HEK293 (cell line): ENCODE results near the gene SLC19A1.
A peak's percentile ranks its signal among the peaks of the same experiment; 100 is the strongest.

Experiments
- EGR2 ChIP-seq: fragments of 450-650 bp; formaldehyde crosslinking; IDR thresholded peaks from 2 replicates; pipeline ENCODE4 v1.5.1; 2016; ENCODE audit warnings: low read depth, missing biosample characterization, missing genetic modification characterization
- KLF10 ChIP-seq: fragments of 450-650 bp; IDR thresholded peaks from 2 replicates; pipeline ENCODE4 v1.5.1; 2018; ENCODE audit warnings: missing biosample characterization, mild to moderate bottlenecking, missing genetic modification characterization
- KLF8 ChIP-seq: fragments of 450-650 bp; formaldehyde crosslinking; IDR thresholded peaks from 2 replicates; pipeline ENCODE4 v1.5.1; 2016; ENCODE audit warnings: missing biosample characterization, missing genetic modification characterization
- KLF9 ChIP-seq: fragments of 450-650 bp; formaldehyde crosslinking; IDR thresholded peaks from 2 replicates; pipeline ENCODE4 v1.5.1; 2016; ENCODE audit warnings: missing biosample characterization, missing genetic modification characterization, low read depth
- PRDM10 ChIP-seq: fragments of 450-650 bp; formaldehyde crosslinking; IDR thresholded peaks from 2 replicates; pipeline ENCODE4 v1.5.1; 2016; ENCODE audit warnings: missing biosample characterization, missing genetic modification characterization
- ZBTB10 ChIP-seq: fragments of 450-650 bp; formaldehyde crosslinking; IDR thresholded peaks from 2 replicates; pipeline ENCODE4 v1.5.1; 2016; ENCODE audit warnings: missing biosample characterization, missing genetic modification characterization
- ZBTB17 ChIP-seq: fragments of 450-650 bp; formaldehyde crosslinking; IDR thresholded peaks from 2 replicates; pipeline ENCODE4 v1.5.1; 2016; ENCODE audit warnings: missing biosample characterization, missing genetic modification characterization
- ZNF19 ChIP-seq: fragments of 450-650 bp; formaldehyde crosslinking; IDR thresholded peaks from 2 replicates; pipeline ENCODE4; 2016; ENCODE audit warnings: missing biosample characterization, missing genetic modification characterization, low read depth
- ZNF266 ChIP-seq: fragments of 450-650 bp; formaldehyde crosslinking; IDR thresholded peaks from 2 replicates; pipeline ENCODE4 v1.5.1; 2016; ENCODE audit warnings: missing biosample characterization, missing genetic modification characterization, low read depth
- ZNF311 ChIP-seq: fragments of 450-650 bp; formaldehyde crosslinking; IDR thresholded peaks from 2 replicates; pipeline ENCODE4 v1.5.1; 2017; ENCODE audit warnings: missing biosample characterization, missing genetic modification characterization, borderline replicate concordance
- ZNF341 ChIP-seq: fragments of 450-650 bp; formaldehyde crosslinking; IDR thresholded peaks from 2 replicates; pipeline ENCODE4; 2016; ENCODE audit warnings: low read depth, missing biosample characterization, missing genetic modification characterization
- ZNF501 ChIP-seq: fragments of 450-650 bp; formaldehyde crosslinking; IDR thresholded peaks from 2 replicates; pipeline ENCODE4 v1.5.1; 2016; ENCODE audit warnings: missing biosample characterization, missing genetic modification characterization
- ZNF571 ChIP-seq: fragments of 450-650 bp; formaldehyde crosslinking; IDR thresholded peaks from 2 replicates; pipeline ENCODE4 v1.5.0; 2017; ENCODE audit warnings: missing biosample characterization, missing genetic modification characterization
- ZNF639 ChIP-seq: fragments of 450-650 bp; formaldehyde crosslinking; IDR thresholded peaks from 2 replicates; pipeline ENCODE4 v1.5.1; 2016; ENCODE audit warnings: missing biosample characterization, missing genetic modification characterization
- ZNF658 ChIP-seq: fragments of 450-650 bp; formaldehyde crosslinking; IDR thresholded peaks from 2 replicates; pipeline ENCODE4; 2016; ENCODE audit warnings: missing biosample characterization, missing genetic modification characterization
- ZNF670 ChIP-seq: fragments of 450-650 bp; formaldehyde crosslinking; IDR thresholded peaks from 2 replicates; pipeline ENCODE4 v1.5.1; 2016; ENCODE audit warnings: missing biosample characterization, missing genetic modification characterization, low read depth
- ZNF677 ChIP-seq: fragments of 450-650 bp; IDR thresholded peaks from 2 replicates; pipeline ENCODE4 v1.5.0; 2018; ENCODE audit warnings: missing biosample characterization, mild to moderate bottlenecking, missing genetic modification characterization, moderate library complexity
- TF ChIP-seq, protein P1 (sequence below): fragments of 450-650 bp; formaldehyde crosslinking; IDR thresholded peaks from 2 replicates; pipeline ENCODE4 v1.5.1; 2016; ENCODE audit warnings: missing biosample characterization, missing genetic modification characterization, borderline replicate concordance
- TF ChIP-seq, protein P2 (sequence below): fragments of 450-650 bp; formaldehyde crosslinking; IDR thresholded peaks from 2 replicates; pipeline ENCODE4 v1.5.1; 2016; ENCODE audit warnings: missing biosample characterization, missing genetic modification characterization
- TF ChIP-seq, protein P3 (sequence below): fragments of 450-650 bp; formaldehyde crosslinking; IDR thresholded peaks from 2 replicates; pipeline ENCODE4 v1.5.1; 2016; ENCODE audit warnings: missing biosample characterization, missing genetic modification characterization, low read depth

The SLC19A1 gene

DNA sequence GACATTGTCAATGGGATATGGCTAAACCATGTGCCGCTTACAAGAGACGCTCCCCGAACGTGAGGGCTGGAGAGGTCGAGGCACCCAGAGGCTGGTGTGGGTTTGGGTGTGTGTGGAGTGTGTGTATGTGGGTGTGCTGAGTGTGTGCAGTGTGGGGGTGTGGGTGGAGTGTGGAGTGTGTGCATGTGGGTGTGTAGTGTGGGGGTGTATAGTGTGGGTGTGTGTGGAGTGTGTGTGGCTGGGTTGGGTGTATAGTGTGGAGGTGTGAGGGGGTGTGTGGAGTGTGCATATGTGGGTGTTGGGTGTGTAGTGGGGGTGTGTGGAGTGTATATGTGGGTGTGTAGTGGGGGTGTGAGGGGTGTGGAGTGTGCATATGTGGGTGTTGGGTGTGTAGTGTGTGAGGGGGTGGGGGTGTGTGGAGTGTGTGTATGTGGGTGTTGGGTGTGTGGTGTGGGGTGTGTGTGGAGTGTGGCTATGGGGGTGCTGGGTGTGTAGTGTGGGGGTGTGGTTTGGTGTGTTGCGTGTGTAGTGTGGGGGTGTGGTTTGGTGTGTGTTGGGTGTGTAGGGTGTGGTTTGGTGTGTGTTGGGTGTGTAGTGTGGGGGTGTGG, 42.2 kb downstream of the SLC19A1 start (continued):
- TF ChIP-seq, protein P1, sequence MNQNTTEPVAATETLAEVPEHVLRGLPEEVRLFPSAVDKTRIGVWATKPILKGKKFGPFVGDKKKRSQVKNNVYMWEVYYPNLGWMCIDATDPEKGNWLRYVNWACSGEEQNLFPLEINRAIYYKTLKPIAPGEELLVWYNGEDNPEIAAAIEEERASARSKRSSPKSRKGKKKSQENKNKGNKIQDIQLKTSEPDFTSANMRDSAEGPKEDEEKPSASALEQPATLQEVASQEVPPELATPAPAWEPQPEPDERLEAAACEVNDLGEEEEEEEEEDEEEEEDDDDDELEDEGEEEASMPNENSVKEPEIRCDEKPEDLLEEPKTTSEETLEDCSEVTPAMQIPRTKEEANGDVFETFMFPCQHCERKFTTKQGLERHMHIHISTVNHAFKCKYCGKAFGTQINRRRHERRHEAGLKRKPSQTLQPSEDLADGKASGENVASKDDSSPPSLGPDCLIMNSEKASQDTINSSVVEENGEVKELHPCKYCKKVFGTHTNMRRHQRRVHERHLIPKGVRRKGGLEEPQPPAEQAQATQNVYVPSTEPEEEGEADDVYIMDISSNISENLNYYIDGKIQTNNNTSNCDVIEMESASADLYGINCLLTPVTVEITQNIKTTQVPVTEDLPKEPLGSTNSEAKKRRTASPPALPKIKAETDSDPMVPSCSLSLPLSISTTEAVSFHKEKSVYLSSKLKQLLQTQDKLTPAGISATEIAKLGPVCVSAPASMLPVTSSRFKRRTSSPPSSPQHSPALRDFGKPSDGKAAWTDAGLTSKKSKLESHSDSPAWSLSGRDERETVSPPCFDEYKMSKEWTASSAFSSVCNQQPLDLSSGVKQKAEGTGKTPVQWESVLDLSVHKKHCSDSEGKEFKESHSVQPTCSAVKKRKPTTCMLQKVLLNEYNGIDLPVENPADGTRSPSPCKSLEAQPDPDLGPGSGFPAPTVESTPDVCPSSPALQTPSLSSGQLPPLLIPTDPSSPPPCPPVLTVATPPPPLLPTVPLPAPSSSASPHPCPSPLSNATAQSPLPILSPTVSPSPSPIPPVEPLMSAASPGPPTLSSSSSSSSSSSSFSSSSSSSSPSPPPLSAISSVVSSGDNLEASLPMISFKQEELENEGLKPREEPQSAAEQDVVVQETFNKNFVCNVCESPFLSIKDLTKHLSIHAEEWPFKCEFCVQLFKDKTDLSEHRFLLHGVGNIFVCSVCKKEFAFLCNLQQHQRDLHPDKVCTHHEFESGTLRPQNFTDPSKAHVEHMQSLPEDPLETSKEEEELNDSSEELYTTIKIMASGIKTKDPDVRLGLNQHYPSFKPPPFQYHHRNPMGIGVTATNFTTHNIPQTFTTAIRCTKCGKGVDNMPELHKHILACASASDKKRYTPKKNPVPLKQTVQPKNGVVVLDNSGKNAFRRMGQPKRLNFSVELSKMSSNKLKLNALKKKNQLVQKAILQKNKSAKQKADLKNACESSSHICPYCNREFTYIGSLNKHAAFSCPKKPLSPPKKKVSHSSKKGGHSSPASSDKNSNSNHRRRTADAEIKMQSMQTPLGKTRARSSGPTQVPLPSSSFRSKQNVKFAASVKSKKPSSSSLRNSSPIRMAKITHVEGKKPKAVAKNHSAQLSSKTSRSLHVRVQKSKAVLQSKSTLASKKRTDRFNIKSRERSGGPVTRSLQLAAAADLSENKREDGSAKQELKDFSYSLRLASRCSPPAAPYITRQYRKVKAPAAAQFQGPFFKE (tag by site-specific recombination): no peak
- TF ChIP-seq ZNF311 (tag by site-specific recombination): no peak
- no peak for TF ChIP-seq ZNF639 (tag by site-specific recombination)
- no peak for TF ChIP-seq PRDM10 (tag by site-specific recombination)
- no peak for TF ChIP-seq ZBTB17 (tag by site-specific recombination)
- no peak for TF ChIP-seq KLF10 (tag by site-specific recombination)
- no peak for TF ChIP-seq ZNF658 (tag by site-specific recombination)
- no peak for TF ChIP-seq ZNF501 (tag by site-specific recombination)
- TF ChIP-seq KLF8 (tag by site-specific recombination): peak; percentile 77
- TF ChIP-seq, protein P2, sequence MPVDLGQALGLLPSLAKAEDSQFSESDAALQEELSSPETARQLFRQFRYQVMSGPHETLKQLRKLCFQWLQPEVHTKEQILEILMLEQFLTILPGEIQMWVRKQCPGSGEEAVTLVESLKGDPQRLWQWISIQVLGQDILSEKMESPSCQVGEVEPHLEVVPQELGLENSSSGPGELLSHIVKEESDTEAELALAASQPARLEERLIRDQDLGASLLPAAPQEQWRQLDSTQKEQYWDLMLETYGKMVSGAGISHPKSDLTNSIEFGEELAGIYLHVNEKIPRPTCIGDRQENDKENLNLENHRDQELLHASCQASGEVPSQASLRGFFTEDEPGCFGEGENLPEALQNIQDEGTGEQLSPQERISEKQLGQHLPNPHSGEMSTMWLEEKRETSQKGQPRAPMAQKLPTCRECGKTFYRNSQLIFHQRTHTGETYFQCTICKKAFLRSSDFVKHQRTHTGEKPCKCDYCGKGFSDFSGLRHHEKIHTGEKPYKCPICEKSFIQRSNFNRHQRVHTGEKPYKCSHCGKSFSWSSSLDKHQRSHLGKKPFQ (tag by site-specific recombination): peak; percentile 68; the same call in 1 of the 2 replicates
- TF ChIP-seq ZNF19 (tag by site-specific recombination): no peak
- TF ChIP-seq ZBTB10 (tag by site-specific recombination): peak; percentile 61; the same call in 1 of the 2 replicates
- no peak for TF ChIP-seq ZNF341 (tag by site-specific recombination)
- no peak for TF ChIP-seq ZNF571
- TF ChIP-seq KLF9 (tag by site-specific recombination): peak; percentile 36; the same call in 1 of the 2 replicates
- 0 out of 2 replicates have a peak, but pooled peaks have one; percentile 53 for TF ChIP-seq ZNF670 (tag by site-specific recombination)
- TF ChIP-seq, protein P3, sequence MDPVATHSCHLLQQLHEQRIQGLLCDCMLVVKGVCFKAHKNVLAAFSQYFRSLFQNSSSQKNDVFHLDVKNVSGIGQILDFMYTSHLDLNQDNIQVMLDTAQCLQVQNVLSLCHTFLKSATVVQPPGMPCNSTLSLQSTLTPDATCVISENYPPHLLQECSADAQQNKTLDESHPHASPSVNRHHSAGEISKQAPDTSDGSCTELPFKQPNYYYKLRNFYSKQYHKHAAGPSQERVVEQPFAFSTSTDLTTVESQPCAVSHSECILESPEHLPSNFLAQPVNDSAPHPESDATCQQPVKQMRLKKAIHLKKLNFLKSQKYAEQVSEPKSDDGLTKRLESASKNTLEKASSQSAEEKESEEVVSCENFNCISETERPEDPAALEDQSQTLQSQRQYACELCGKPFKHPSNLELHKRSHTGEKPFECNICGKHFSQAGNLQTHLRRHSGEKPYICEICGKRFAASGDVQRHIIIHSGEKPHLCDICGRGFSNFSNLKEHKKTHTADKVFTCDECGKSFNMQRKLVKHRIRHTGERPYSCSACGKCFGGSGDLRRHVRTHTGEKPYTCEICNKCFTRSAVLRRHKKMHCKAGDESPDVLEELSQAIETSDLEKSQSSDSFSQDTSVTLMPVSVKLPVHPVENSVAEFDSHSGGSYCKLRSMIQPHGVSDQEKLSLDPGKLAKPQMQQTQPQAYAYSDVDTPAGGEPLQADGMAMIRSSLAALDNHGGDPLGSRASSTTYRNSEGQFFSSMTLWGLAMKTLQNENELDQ (tag by site-specific recombination): no peak
- peak; percentile 99 for TF ChIP-seq EGR2
- 0 out of 2 replicates have a peak, but pooled peaks have one; percentile 9 for TF ChIP-seq ZNF266 (tag by site-specific recombination)
- no peak for TF ChIP-seq ZNF677 (tag by site-specific recombination)
